H1 (cell line): Measurements from ENCODE around the gene LIPF. TPM values are rescaled to one million over a fixed set of nuclear protein-coding genes. Genes with fewer than 3 reads are reported as not detected.

ENCODE experiments used
- CBX8 ChIP-seq: fragments of 300-800, 300-1000 bp; sonication (generic); IDR thresholded peaks from 2 replicates; pipeline ENCODE4 v1.7.1; 2016; ENCODE audit warnings: low read depth, low read length, borderline replicate concordance
- CHD7 ChIP-seq: fragments of 300-600 bp; sonication (generic); IDR thresholded peaks from 2 replicates; pipeline ENCODE4 v1.7.1; 2012; ENCODE audit warnings: low read length, moderate library complexity, mild to moderate bottlenecking, inconsistent platforms; ENCODE audit not compliant: insufficient replicate concordance
- MAX ChIP-seq: IDR thresholded peaks from 2 replicates; pipeline ENCODE4 v1.6.1; 2012; ENCODE audit warnings: inconsistent platforms
- RAD21 ChIP-seq, 2 experiments: IDR thresholded peaks in 1 of 2; conservative IDR thresholded peaks in 1 of 2; 2 replicates each; pipeline ENCODE4 v1.6.1; 2011; ENCODE audit warnings: low read depth in 2 of 2, low read length in 2 of 2, improper control_type of control experiment in 1 of 2, inconsistent platforms in 1 of 2, mild to moderate bottlenecking in 1 of 2, moderate library complexity in 1 of 2
- SAP30 ChIP-seq: fragments of 300-600 bp; sonication (generic); IDR thresholded peaks from 2 replicates; pipeline ENCODE4 v1.7.1; 2012; ENCODE audit warnings: low read length, moderate library complexity, mild to moderate bottlenecking, inconsistent platforms; ENCODE audit not compliant: insufficient read depth, insufficient replicate concordance
- SIRT6 ChIP-seq: IDR thresholded peaks from one replicate; pipeline ENCODE4 v1.7.1; 2012; ENCODE audit warnings: low read length, inconsistent platforms
- SIX5 ChIP-seq: IDR thresholded peaks from 2 replicates; pipeline ENCODE4 v1.6.1; 2011; ENCODE audit warnings: mild to moderate bottlenecking, low read depth, low read length
- polyA plus RNA-seq, 7 experiments: library from polyadenylated mRNA; depleted of rRNA in 3 of 7; stranded (reverse) in 5 of 7; unstranded in 2 of 7; fragments of >200 nt in 5 of 7; fragments of 200-250 nt in 2 of 7; gene quantifications; 1 replicate in 5 of 7; 2 replicates in 1 of 7; 4 replicates in 1 of 7; pipeline versions ENCODE4 v1.2.1 to v1.2.3, GENCODE V29; 2011 to 2013; ENCODE audit warnings: missing spikeins in 2 of 7, mixed read lengths in 2 of 7
- total RNA-seq: library from RNA; stranded (reverse); fragmentation: NEBNext Ultra II Directional; extraction: Animal tissue kit (Norgen Biotek cat#: 25700); gene quantifications from 2 replicates; pipeline ENCODE4 v1.2.1, GENCODE V29; 2021

Gene LIPF
- total and polyA plus RNA-seq, 2 of the 8 experiments (the other 6 are each of a cell fraction or from before 2014, with no cell fraction given), result not detected

GRCh38 chr10:88618496-88618895 is 45.7 kb upstream of the LIPF start (continued):
- TF ChIP-seq CBX8, result no peak
- TF ChIP-seq SIX5, result no peak
- no peak for TF ChIP-seq SAP30
- TF ChIP-seq CHD7, result no peak
- no peak for TF ChIP-seq RAD21 (IDR thresholded peaks at IDR 0.05 in 1 of 2, conservative IDR thresholded peaks at IDR 0.05 in 1 of 2; ENCODE audit: low read depth in 2 of 2, low read length in 2 of 2)
- no peak for TF ChIP-seq SIRT6
- TF ChIP-seq MAX, result no peak
